NT2/D1 (cell line): ENCODE data around the gene TBCD.

Experiments
- YY1 ChIP-seq: IDR thresholded peaks from 2 replicates; pipeline ENCODE4 v1.6.1; 2011; ENCODE audit not compliant: insufficient read length, insufficient read depth
- ZNF274 ChIP-seq: IDR thresholded peaks from 2 replicates; pipeline ENCODE4 v1.6.1; 2011; ENCODE audit warnings: mild to moderate bottlenecking, low read depth, low read length

- TF ChIP-seq YY1 (no peak), ZNF274 (no peak)
These were observed 174.9 kb downstream of the TBCD start for GRCh38 chr17:82926716-82927115.
